HUES64 (cell line): ENCODE data around the gene AIG1.

Experiments
- H3K27ac ChIP-seq: 2 replicates; pipeline ENCODE4 v1.7.0; 2013; ENCODE audit warnings: low read depth, low read length, inconsistent platforms
- H3K27me3 ChIP-seq: 2 replicates; pipeline ENCODE4 v1.6.1; 2013; ENCODE audit warnings: mild to moderate bottlenecking, low read length; ENCODE audit not compliant: insufficient read depth
- H3K36me3 ChIP-seq: 2 replicates; pipeline ENCODE4 v1.6.1; 2013; ENCODE audit warnings: mild to moderate bottlenecking, low read length; ENCODE audit not compliant: insufficient read depth
- H3K4me1 ChIP-seq: 2 replicates; pipeline ENCODE4 v1.6.1; 2013; ENCODE audit warnings: mild to moderate bottlenecking, low read length, moderate library complexity; ENCODE audit not compliant: insufficient read depth
- H3K4me3 ChIP-seq: 2 replicates; pipeline ENCODE4 v1.5.1; 2013; ENCODE audit warnings: mild to moderate bottlenecking, low read length, moderate library complexity
- H3K9ac ChIP-seq: 2 replicates; pipeline ENCODE4 v1.6.1; 2013; ENCODE audit warnings: mild to moderate bottlenecking, low read depth, low read length
- H3K9me3 ChIP-seq: 2 replicates; pipeline ENCODE4 v1.6.1; 2013; ENCODE audit warnings: low read depth, low read length; ENCODE audit not compliant: insufficient read depth
- WGBS: fragments of 150-250, 120-280 bp; methylation state at CpG from one replicate; pipeline ENCODE4 v1.1.7; 2013; ENCODE audit warnings: missing lambda C conversion rate; 5-methylcytosine and 5-hydroxymethylcytosine counted together

Gene AIG1

DNA sequence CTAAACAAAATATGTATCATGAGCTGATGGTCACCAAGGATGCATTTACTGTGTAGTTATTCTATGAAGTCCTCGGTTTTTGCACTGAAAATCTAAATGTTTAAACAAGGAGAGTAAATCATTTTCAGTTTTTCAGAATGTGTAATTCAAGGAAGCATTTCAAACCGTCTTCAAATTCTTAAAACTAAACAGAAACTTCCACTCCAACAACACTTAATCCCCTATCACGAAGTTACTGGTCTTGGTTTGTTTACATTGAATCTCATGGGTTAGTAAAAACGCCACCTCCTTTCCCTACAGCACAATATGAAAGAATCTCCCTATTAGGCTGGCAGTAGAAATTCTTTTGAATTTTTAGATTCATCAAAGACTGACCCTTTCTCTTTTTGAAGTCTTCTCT is 192.9 kb downstream of the AIG1 start:
- Histone ChIP-seq H3K9me3 (no peaks in the 10 kb centered on the region; the same call in 1 of the 2 replicates), H3K4me3 (no peak overlapping the region), H3K4me1 (peaks cover 6% of the 10 kb centered on the region; the same call in 1 of the 2 replicates), H3K9ac (no peak overlapping the region), H3K36me3 (no peaks in the 10 kb centered on the region), H3K27me3 (no peaks in the 10 kb centered on the region), H3K27ac (no peak overlapping the region)
- WGBS, result 92% methylated on average over 4 of the region's 4 CpGs

DNA sequence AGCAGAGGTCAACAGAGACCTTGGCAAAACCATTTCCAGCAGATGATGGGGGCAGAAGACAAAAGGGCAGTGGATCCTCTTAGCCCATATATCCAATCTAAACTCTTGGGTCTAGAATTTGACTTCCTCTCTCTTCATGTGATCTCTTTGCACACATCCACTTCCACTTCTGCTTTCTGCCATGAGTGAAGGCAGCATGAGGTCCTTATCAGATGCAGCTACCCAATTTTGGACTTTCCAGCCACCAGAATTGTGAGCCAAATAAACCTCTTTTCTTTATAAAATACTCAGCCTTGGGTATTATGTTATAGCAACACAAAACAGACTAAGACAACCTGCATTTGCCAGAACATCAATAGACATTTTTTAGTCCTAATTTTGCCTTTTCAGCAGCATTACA is 198.3 kb downstream of the AIG1 start:
- Histone ChIP-seq H3K4me1 (peaks cover 2% of the 10 kb centered on the region; the same call in 1 of the 2 replicates), H3K9me3 (no peaks in the 10 kb centered on the region; the same call in 1 of the 2 replicates), H3K27ac (no peak overlapping the region), H3K9ac (no peak overlapping the region), H3K36me3 (no peaks in the 10 kb centered on the region), H3K4me3 (no peak overlapping the region), H3K27me3 (no peaks in the 10 kb centered on the region)

DNA sequence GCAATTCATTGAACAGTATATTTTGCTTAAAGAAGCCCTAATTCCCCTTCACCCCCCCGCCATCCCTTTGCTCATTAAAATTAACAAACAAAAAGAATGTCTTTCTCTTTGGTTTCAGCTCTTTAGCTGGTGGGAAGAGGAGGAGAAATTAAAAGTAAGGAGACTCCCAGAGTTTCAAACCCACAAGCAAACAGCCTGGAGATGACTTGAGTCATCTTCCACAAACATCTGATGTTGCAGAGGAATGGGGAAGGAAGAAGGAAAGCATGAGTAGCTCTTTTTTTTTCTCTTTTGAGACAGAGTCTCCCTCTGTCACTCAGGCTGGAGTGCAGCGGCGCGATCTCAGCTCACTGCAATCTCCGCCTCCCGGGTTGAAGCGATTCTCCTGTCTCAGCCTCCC is 200.2 kb downstream of the AIG1 start:
- no peak overlapping the region for H3K4me3 ChIP-seq
- no peaks in the 10 kb centered on the region for H3K9me3 ChIP-seq
- H3K27me3 ChIP-seq, result no peaks in the 10 kb centered on the region
- no peaks in the 10 kb centered on the region for H3K36me3 ChIP-seq
- 94% methylated on average over 6 of the region's 7 CpGs for WGBS
- no peak overlapping the region for H3K9ac ChIP-seq
- H3K4me1 ChIP-seq, result peaks cover 16% of the 10 kb centered on the region
- no peak overlapping the region for H3K27ac ChIP-seq

DNA sequence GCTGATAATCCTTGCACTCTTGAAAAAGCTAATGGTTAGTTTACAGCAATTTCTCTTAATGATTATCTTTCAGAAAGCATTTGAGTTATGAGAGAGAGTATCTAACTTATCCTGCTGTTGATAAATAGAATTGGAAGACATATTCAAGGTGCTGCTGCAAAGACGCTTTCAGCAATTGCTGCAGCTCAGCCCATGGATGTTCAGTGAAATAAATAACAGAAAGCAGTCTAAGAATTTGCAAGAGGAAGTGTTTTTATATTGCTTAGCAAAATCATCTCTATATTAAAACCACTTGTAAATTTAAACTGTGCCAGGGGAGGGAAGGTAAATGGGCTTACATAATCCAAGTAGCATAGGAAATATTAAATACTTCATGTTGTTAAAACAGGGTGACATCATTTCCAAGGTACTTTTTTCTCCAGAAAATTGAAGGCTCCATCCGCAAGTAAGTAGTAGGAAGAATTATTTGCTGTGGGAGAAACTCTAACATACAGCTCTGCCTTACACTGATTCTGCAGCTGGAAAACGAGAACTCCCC is 201.3 kb downstream of the AIG1 start:
- 77% methylated on average over 3 of the region's 3 CpGs for WGBS

GRCh38 chr6:143262859-143263258 is 202.2 kb downstream of the AIG1 start:
- H3K9me3 ChIP-seq, result no peaks in the 10 kb centered on the region
- no peaks in the 10 kb centered on the region for H3K27me3 ChIP-seq
- peaks cover 16% of the 10 kb centered on the region for H3K4me1 ChIP-seq
- no peaks in the 10 kb centered on the region for H3K36me3 ChIP-seq
- H3K27ac ChIP-seq, result no peak overlapping the region
- H3K4me3 ChIP-seq, result no peak overlapping the region
- 99% methylated on average over 2 of the region's 2 CpGs for WGBS
- no peak overlapping the region for H3K9ac ChIP-seq

More for the DNA sequence above, 201.3 kb downstream of the AIG1 start:
- Histone ChIP-seq H3K36me3 (no peaks in the 10 kb centered on the region), H3K27ac (no peak overlapping the region), H3K9ac (no peak overlapping the region), H3K27me3 (no peaks in the 10 kb centered on the region), H3K4me3 (no peak overlapping the region), H3K9me3 (no peaks in the 10 kb centered on the region), H3K4me1 (peaks cover 16% of the 10 kb centered on the region)

DNA sequence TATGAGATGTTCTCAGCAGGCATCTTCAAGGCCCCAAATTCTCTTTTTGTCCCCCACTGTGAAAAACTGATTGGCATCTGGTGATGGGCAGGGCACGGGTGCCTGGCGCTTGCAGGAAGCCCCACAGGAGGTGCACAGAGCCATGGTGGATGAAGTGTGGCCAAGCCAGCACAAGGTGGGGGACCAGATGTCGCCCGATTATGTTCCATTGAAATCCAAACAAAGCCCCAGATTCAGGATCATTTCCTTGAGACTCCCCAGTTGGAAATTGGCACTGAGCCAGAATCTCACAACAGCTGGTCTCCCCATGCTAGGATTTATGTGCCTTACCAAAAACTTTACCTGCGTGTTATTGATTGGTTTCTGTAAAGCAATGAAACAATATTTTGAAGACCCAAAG is 203.7 kb downstream of the AIG1 start:
- H3K4me1 ChIP-seq, result peaks cover 16% of the 10 kb centered on the region
- no peak overlapping the region for H3K4me3 ChIP-seq
- no peaks in the 10 kb centered on the region for H3K27me3 ChIP-seq
- no peak overlapping the region for H3K27ac ChIP-seq
- no peaks in the 10 kb centered on the region for H3K9me3 ChIP-seq
- 88% methylated on average over 4 of the region's 5 CpGs for WGBS
- H3K9ac ChIP-seq, result no peak overlapping the region
- no peaks in the 10 kb centered on the region for H3K36me3 ChIP-seq

DNA sequence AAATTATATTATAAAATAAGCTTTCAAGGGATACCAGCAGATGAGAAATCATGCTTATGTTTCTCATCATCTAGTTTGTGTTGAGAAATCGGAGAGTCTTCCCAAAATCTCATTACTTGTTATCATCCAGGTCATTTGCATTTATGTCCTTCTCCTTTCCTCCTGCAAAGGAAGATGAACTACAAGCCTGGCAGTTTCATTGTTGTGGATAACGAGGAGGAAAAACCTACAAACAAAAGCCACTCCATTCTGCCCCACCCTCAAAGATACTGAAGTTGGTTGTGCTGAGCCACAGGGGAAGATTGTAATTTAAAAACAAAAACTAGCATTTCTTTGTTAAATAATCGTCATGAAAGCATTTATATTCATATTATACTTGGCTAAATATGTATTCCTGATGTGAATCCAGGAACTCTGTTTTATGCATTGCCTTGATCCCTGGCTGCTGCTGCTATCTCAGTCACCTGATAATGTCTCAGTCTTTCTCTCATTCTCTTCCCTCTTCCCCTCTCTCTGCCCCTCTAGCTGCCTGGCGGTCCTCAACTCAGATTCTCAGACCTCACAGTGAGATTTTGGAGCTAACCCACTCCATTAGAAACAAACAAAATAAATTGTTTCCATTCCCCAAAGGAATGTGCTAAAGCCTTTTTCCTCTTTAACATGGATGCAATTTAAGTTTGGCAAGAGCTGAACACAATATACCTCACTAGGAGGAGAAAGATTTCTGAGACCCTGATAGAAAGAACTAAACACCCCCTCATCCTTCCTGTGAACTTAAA is 204.5 kb downstream of the AIG1 start:
- Histone ChIP-seq H3K4me3 (no peak overlapping the region), H3K4me1 (peaks cover 16% of the 10 kb centered on the region), H3K9me3 (no peaks in the 10 kb centered on the region), H3K27me3 (no peaks in the 10 kb centered on the region), H3K9ac (no peak overlapping the region), H3K36me3 (no peaks in the 10 kb centered on the region), H3K27ac (peak overlapping the region; percentile 5; the same call in 1 of the 2 replicates)
- WGBS, result 55% methylated on average over 2 of the region's 4 CpGs

GRCh38 chr6:143267760-143268159 is 207.1 kb downstream of the AIG1 start:
- no peaks in the 10 kb centered on the region for H3K9me3 ChIP-seq
- no peaks in the 10 kb centered on the region for H3K36me3 ChIP-seq
- H3K27me3 ChIP-seq, result no peaks in the 10 kb centered on the region
- no peak overlapping the region for H3K4me3 ChIP-seq
- peaks cover 16% of the 10 kb centered on the region for H3K4me1 ChIP-seq
- H3K9ac ChIP-seq, result no peak overlapping the region
- no peak overlapping the region for H3K27ac ChIP-seq
- WGBS, result 91% methylated on average over 2 of the region's 2 CpGs

DNA sequence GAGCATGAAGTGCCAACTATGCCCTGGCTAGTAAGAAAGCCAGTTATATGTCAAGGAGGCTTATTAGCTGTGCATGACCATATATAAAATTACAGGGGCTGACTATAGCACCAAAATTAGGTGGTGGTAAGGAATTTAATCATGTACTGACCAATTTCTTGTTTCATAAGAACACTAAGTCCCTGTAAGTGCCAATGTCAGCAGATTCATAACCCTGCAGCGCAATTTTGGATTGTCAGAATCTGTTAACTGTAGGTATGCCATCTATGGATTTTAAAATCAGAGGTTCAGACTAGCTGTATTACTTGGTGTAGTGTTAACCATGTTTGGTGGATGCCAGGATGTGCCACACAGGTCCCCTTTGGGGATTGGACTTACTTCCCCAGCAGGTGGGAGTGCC is 207.8 kb downstream of the AIG1 start:
- H3K27me3 ChIP-seq, result no peaks in the 10 kb centered on the region
- H3K27ac ChIP-seq, result no peak overlapping the region
- no peaks in the 10 kb centered on the region for H3K36me3 ChIP-seq
- H3K4me1 ChIP-seq, result peaks cover 16% of the 10 kb centered on the region
- WGBS, result 98% methylated on average over 1 of the region's 1 CpG
- H3K4me3 ChIP-seq, result no peak overlapping the region
- no peak overlapping the region for H3K9ac ChIP-seq
- no peaks in the 10 kb centered on the region for H3K9me3 ChIP-seq

- no peak overlapping the region for H3K9ac ChIP-seq
- H3K4me1 ChIP-seq, result peaks cover 7% of the 10 kb centered on the region
- H3K27ac ChIP-seq, result no peak overlapping the region
- H3K9me3 ChIP-seq, result no peaks in the 10 kb centered on the region
- H3K36me3 ChIP-seq, result no peaks in the 10 kb centered on the region
- WGBS, result 100% methylated on average over 1 of the region's 1 CpG
- H3K4me3 ChIP-seq, result no peak overlapping the region
- no peaks in the 10 kb centered on the region for H3K27me3 ChIP-seq
Observed at GRCh38 chr6:143270026-143270425, 209.3 kb downstream of the AIG1 start.

DNA sequence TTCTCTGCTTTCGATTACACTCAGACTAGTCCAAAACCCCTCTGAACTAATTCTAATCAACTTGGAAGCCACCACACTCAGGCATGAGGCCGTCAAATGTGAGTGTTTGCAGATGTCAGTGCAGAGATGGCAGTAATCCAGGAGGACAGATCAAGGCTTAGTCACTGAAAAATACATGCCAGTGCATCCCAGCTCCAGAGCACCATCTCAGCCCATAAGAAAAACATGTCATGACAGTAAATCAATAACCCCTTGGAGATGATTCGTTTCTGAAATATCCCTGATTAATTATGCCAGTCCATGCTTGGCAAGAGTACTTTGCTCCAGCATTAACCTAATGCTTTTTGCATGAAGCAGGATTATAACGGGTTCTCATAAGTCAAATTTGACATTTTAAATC is 210.3 kb downstream of the AIG1 start:
- Histone ChIP-seq H3K9ac (no peak overlapping the region), H3K9me3 (no peaks in the 10 kb centered on the region), H3K27me3 (no peaks in the 10 kb centered on the region), H3K36me3 (no peaks in the 10 kb centered on the region), H3K4me3 (no peak overlapping the region), H3K4me1 (no peaks in the 10 kb centered on the region), H3K27ac (no peak overlapping the region)
- 93% methylated on average over 4 of the region's 4 CpGs for WGBS
